ENCODE results near the gene FLT3. TPM values are rescaled to one million over a fixed set of nuclear protein-coding genes. Genes with fewer than 3 reads are reported as not detected.

Gene FLT3
- total RNA-seq, 1 experiment from 2014 or later = not detected

GRCh38 chr13:27962128-27962841 lies 138.1 kb downstream of the FLT3 start:
- no peak for DNase-seq (ENCODE audit: low read depth)

GRCh38 chr13:27961227-27962085 lies 138.9 kb downstream of the FLT3 start:
- DNase-seq (ENCODE audit: low read depth) = no peak

GRCh38 chr13:27960362-27961226 lies 139.8 kb downstream of the FLT3 start:
- peak; percentile 27 for DNase-seq (ENCODE audit: low read depth)

- no peak for DNase-seq (ENCODE audit: low read depth)
These were observed 140.4 kb downstream of the FLT3 start for GRCh38 chr13:27959976-27960361.

- no peak for DNase-seq (ENCODE audit: low read depth)
These were observed 143.6 kb downstream of the FLT3 start for GRCh38 chr13:27956576-27957300.

- no peak for DNase-seq (ENCODE audit: low read depth)
These were observed 145.3 kb downstream of the FLT3 start for GRCh38 chr13:27955014-27955591.

GRCh38 chr13:27954406-27954851 lies 145.9 kb downstream of the FLT3 start:
- DNase-seq (ENCODE audit: low read depth) = no peak

GRCh38 chr13:27953676-27954405 lies 146.5 kb downstream of the FLT3 start:
- peak; percentile 31 for DNase-seq (ENCODE audit: low read depth)

Small RNAs within 50 kb of the gene (small RNA-seq; reads per million reads assigned to genes)
- gene RN7SL272P = not detected

Other genes starting within 250 kb of the FLT3 start
- gene PDX1, start 180.6 kb downstream of the FLT3 start, total RNA-seq (2014; rRNA removed; shearing (Covaris generic)) = not detected in 2 replicates
- gene CDX2, start 131.3 kb downstream of the FLT3 start, total RNA-seq (2014; rRNA removed; shearing (Covaris generic)) = not detected in 2 replicates
- gene URAD, start 111.9 kb downstream of the FLT3 start, total RNA-seq (2014; rRNA removed; shearing (Covaris generic)) = not detected in 2 replicates
- gene PAN3, start 38.0 kb upstream of the FLT3 start, total RNA-seq (2014; rRNA removed; shearing (Covaris generic)) = 8.1 and 14.1 TPM in 2 replicates